HepG2 (cell line): Measurements from ENCODE around the gene NINJ2. TPM values are rescaled to one million over a fixed set of nuclear protein-coding genes. Genes with fewer than 3 reads are reported as not detected.
A peak's percentile ranks its signal among the peaks of the same experiment; 100 is the strongest.

Experiments
- JARID2 ChIP-seq: sonication (generic); formaldehyde crosslinking; IDR thresholded peaks from 2 replicates; pipeline ENCODE4 v1.8.1; 2023; ENCODE audit warnings: missing genetic modification reagents, inconsistent platforms; ENCODE audit not compliant: insufficient replicate concordance
- MTA1 ChIP-seq: sonication (generic); formaldehyde crosslinking; IDR thresholded peaks from 2 replicates; pipeline ENCODE4 v1.4.0; 2020; ENCODE audit warnings: missing genetic modification reagents, mild to moderate bottlenecking, borderline replicate concordance
- MTF2 ChIP-seq: sonication (generic); formaldehyde crosslinking; IDR thresholded peaks from 2 replicates; pipeline ENCODE4 v1.5.0; 2020; ENCODE audit warnings: missing genetic modification reagents, borderline replicate concordance
- NCOA1 ChIP-seq: sonication (generic); formaldehyde crosslinking; IDR thresholded peaks from 2 replicates; pipeline ENCODE4 v1.9.0; 2021; ENCODE audit warnings: missing genetic modification reagents
- RFXANK ChIP-seq: IDR thresholded peaks from 2 replicates; pipeline ENCODE4 v1.6.1; 2016
- ZNF260 ChIP-seq: sonication (generic); formaldehyde crosslinking; IDR thresholded peaks from 2 replicates; pipeline ENCODE4 v1.4.0; 2020; ENCODE audit warnings: missing genetic modification reagents, low read depth, mild to moderate bottlenecking, borderline replicate concordance
- ZNF30 ChIP-seq: sonication (generic); formaldehyde crosslinking; IDR thresholded peaks from 2 replicates; pipeline ENCODE4 v1.5.0; 2020; ENCODE audit warnings: mild to moderate bottlenecking, missing genetic modification reagents
- ZNF644 ChIP-seq: IDR thresholded peaks from 2 replicates; pipeline ENCODE4 v1.6.1; 2016; ENCODE audit warnings: low read depth
- polyA plus RNA-seq, 8 experiments: library from polyadenylated mRNA; depleted of rRNA in 3 of 8; stranded (reverse) in 7 of 8; unstranded in 1 of 8; fragments of >200 nt; fragmentation: Illumina TruSeq in 4 of 8; extraction: Trizol in 4 of 8; gene quantifications; 2 replicates each; pipeline versions ENCODE4 v1.2.1 to v1.2.3, GENCODE V29; 2011 to 2016; ENCODE audit warnings: low read depth in 4 of 8, missing spikeins in 1 of 8, mixed read lengths in 1 of 8; ENCODE audit not compliant: insufficient read depth in 1 of 8
- total RNA-seq, 5 experiments: library from RNA; depleted of rRNA; stranded (reverse); fragments of >200 nt; fragmentation: Illumina TruSeq; extraction: Trizol; gene quantifications; 2 replicates each; pipeline ENCODE4 v1.2.3, GENCODE V29; 2016; ENCODE audit warnings: low read depth in 1 of 5
- TF ChIP-seq, protein P1 (sequence below): sonication (generic); formaldehyde crosslinking; IDR thresholded peaks from 2 replicates; pipeline ENCODE4 v1.4.0; 2020; ENCODE audit warnings: mild to moderate bottlenecking, missing genetic modification reagents
- TF ChIP-seq, protein P2 (sequence below): sonication (generic); formaldehyde crosslinking; IDR thresholded peaks from 2 replicates; pipeline ENCODE4 v1.5.0; 2020; ENCODE audit warnings: mild to moderate bottlenecking, low read depth, missing genetic modification reagents, borderline replicate concordance
- TF ChIP-seq, protein P3 (sequence below): sonication (generic); formaldehyde crosslinking; conservative IDR thresholded peaks from 2 replicates; pipeline ENCODE4 v1.4.0; 2020; ENCODE audit warnings: mild to moderate bottlenecking, missing genetic modification reagents, moderate library complexity
- TF ChIP-seq, protein P4 (sequence below): sonication (generic); formaldehyde crosslinking; IDR thresholded peaks from 2 replicates; pipeline ENCODE4 v1.4.0; 2020; ENCODE audit warnings: missing genetic modification reagents, borderline replicate concordance

The NINJ2 gene
- total and polyA plus RNA-seq, 2 of the 13 experiments (the other 11 are each of a cell fraction or from before 2014, with no cell fraction given), result 0.62 to 3.8 TPM

DNA sequence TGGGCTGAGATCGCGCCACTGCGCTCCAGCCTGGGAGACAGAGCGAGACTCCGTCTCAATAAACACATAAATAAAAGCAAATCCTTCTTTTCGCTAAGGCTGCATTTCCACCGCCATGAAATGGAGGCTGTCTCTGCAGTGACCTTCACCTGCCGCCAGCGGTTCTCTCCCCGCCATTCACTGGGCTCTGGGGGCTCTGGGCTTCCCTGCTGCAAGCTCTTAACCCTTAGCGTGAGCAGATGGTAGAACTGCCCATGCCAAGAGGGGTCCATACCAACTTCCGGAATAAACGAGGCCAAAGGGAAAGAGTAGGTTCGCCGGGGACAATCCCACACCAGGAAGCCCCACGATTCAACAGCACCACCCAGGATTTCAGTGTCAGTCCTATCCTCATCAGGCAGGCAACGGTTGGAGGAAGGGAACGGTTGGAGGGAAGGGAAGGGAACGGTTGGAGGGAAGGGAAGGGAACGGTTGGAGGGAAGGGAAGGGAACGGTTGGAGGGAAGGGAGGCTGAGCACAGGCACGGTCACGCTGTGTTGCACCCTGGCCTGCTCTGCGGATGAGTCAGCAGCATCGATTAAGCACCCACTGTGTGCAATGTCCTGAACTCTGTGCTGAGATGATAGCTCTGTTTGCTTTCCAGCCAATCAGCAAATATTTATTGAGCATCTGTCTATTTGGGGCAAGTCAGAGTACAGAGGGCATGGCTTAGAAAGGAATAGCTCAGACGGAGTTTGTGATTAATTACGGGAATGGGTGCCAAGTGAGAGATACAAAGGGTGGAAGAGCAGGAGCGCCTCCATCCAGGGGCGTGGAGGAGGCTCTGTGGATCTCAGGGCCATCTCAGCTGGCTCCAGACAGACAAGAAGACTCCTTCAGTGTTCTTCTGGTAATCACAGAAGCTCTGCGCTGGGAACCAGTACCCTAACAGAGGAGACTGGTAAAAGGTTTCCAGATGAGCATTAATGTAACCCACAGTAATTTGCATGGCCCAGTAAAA is 77.9 kb downstream of the NINJ2 start (continued):
- TF ChIP-seq JARID2 (CRISPR knock-in tag) (no peak), RFXANK (CRISPR knock-in tag) (no peak; the same call in 1 of the 2 replicates), ZNF30 (CRISPR knock-in tag) (no peak), MTA1 (CRISPR knock-in tag) (peak; percentile 95), NCOA1 (CRISPR knock-in tag) (no peak), ZNF644 (CRISPR knock-in tag) (peak; percentile 62; the same call in 1 of the 2 replicates), ZNF260 (CRISPR knock-in tag) (no peak), MTF2 (no peak)
- TF ChIP-seq, protein P1, sequence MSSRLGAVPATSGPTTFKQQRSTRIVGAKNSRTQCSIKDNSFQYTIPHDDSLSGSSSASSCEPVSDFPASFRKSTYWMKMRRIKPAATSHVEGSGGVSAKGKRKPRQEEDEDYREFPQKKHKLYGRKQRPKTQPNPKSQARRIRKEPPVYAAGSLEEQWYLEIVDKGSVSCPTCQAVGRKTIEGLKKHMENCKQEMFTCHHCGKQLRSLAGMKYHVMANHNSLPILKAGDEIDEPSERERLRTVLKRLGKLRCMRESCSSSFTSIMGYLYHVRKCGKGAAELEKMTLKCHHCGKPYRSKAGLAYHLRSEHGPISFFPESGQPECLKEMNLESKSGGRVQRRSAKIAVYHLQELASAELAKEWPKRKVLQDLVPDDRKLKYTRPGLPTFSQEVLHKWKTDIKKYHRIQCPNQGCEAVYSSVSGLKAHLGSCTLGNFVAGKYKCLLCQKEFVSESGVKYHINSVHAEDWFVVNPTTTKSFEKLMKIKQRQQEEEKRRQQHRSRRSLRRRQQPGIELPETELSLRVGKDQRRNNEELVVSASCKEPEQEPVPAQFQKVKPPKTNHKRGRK (CRISPR knock-in tag), result no peak
- TF ChIP-seq, protein P2, sequence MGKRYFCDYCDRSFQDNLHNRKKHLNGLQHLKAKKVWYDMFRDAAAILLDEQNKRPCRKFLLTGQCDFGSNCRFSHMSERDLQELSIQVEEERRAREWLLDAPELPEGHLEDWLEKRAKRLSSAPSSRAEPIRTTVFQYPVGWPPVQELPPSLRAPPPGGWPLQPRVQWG (CRISPR knock-in tag), result no peak
- TF ChIP-seq, protein P3, sequence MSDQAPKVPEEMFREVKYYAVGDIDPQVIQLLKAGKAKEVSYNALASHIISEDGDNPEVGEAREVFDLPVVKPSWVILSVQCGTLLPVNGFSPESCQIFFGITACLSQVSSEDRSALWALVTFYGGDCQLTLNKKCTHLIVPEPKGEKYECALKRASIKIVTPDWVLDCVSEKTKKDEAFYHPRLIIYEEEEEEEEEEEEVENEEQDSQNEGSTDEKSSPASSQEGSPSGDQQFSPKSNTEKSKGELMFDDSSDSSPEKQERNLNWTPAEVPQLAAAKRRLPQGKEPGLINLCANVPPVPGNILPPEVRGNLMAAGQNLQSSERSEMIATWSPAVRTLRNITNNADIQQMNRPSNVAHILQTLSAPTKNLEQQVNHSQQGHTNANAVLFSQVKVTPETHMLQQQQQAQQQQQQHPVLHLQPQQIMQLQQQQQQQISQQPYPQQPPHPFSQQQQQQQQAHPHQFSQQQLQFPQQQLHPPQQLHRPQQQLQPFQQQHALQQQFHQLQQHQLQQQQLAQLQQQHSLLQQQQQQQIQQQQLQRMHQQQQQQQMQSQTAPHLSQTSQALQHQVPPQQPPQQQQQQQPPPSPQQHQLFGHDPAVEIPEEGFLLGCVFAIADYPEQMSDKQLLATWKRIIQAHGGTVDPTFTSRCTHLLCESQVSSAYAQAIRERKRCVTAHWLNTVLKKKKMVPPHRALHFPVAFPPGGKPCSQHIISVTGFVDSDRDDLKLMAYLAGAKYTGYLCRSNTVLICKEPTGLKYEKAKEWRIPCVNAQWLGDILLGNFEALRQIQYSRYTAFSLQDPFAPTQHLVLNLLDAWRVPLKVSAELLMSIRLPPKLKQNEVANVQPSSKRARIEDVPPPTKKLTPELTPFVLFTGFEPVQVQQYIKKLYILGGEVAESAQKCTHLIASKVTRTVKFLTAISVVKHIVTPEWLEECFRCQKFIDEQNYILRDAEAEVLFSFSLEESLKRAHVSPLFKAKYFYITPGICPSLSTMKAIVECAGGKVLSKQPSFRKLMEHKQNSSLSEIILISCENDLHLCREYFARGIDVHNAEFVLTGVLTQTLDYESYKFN (CRISPR knock-in tag), result peak; percentile 98
- TF ChIP-seq, protein P4, sequence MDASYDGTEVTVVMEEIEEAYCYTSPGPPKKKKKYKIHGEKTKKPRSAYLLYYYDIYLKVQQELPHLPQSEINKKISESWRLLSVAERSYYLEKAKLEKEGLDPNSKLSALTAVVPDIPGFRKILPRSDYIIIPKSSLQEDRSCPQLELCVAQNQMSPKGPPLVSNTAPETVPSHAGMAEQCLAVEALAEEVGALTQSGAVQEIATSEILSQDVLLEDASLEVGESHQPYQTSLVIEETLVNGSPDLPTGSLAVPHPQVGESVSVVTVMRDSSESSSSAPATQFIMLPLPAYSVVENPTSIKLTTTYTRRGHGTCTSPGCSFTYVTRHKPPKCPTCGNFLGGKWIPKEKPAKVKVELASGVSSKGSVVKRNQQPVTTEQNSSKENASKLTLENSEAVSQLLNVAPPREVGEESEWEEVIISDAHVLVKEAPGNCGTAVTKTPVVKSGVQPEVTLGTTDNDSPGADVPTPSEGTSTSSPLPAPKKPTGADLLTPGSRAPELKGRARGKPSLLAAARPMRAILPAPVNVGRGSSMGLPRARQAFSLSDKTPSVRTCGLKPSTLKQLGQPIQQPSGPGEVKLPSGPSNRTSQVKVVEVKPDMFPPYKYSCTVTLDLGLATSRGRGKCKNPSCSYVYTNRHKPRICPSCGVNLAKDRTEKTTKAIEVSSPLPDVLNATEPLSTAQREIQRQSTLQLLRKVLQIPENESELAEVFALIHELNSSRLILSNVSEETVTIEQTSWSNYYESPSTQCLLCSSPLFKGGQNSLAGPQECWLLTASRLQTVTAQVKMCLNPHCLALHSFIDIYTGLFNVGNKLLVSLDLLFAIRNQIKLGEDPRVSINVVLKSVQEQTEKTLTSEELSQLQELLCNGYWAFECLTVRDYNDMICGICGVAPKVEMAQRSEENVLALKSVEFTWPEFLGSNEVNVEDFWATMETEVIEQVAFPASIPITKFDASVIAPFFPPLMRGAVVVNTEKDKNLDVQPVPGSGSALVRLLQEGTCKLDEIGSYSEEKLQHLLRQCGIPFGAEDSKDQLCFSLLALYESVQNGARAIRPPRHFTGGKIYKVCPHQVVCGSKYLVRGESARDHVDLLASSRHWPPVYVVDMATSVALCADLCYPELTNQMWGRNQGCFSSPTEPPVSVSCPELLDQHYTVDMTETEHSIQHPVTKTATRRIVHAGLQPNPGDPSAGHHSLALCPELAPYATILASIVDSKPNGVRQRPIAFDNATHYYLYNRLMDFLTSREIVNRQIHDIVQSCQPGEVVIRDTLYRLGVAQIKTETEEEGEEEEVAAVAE, result 0 out of 2 replicates have a peak, but pooled peaks have one; percentile 39
